Left ventricle myocardium inferior (tissue), 1 donor: ENCODE results near the gene MBD5. TPM values are rescaled to one million over a fixed set of nuclear protein-coding genes. Genes with fewer than 3 reads are reported as not detected.

Source experiments
- DNase-seq: peaks from one replicate; pipeline ENCODE4 v3.0.0-alpha.2; 2020
- H3K27ac ChIP-seq: fragments of 200-600 bp; replicated peaks from 2 replicates; pipeline ENCODE4 v1.8.0; 2021
- H3K27me3 ChIP-seq: fragments of 200-600 bp; 2 replicates; pipeline ENCODE4 v1.8.0; 2021; ENCODE audit warnings: low read depth
- H3K36me3 ChIP-seq: fragments of 200-600 bp; 2 replicates; pipeline ENCODE4 v1.8.0; 2021
- H3K4me1 ChIP-seq: fragments of 200-600 bp; 2 replicates; pipeline ENCODE4 v1.8.0; 2021
- H3K4me3 ChIP-seq: fragments of 200-600 bp; 2 replicates; pipeline ENCODE4 v1.8.0; 2021; ENCODE audit warnings: mild to moderate bottlenecking, moderate library complexity
- H3K9me3 ChIP-seq: fragments of 200-600 bp; replicated peaks from 2 replicates; pipeline ENCODE4 v1.8.0; 2021
- intact Hi-C: fragments of 100-400 bp; cut with micrococcal nuclease; formaldehyde crosslinking; loops from one replicate; pipeline ENCODE4 v1.11.0; 2022
- total RNA-seq: library from RNA; stranded (reverse); fragmentation: NEBNext Ultra II Directional; extraction: Animal tissue kit (Norgen Biotek cat#: 25700); gene quantifications from one replicate; pipeline ENCODE4 v1.2.1, GENCODE V29; 2021
- TF ChIP-seq, protein P1 (sequence below): fragments of 200-600 bp; IDR thresholded peaks from 2 replicates; pipeline ENCODE4 v1.8.0; 2021; ENCODE audit warnings: antibody characterized with exemption, mild to moderate bottlenecking, borderline replicate concordance
- donor health status: DM: no; HTN: yes; CAD: no; lungs with severe emphysema.

Gene MBD5
- total RNA-seq, 1 donor from 2014 or later, result 21.9 TPM

DNA sequence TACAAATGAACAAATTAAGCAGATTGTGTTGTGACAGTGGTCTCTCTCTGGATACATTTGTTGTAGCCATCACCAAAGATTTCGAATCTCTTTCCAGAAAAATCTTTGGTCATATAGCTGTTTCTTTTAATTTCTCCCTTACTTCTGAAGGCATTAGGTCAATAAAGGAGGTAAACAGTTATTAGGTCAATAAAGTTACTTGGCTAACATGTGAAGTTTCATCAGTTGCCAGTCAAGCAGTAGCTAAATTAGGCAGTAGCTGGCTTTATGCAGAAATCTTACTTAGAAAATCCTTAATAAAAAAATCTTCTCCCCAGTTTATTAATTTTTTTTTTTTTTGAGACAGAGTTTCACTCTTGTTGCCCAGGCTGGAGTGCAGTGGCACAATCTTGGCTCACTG, 115.5 kb downstream of the MBD5 start:
- TF ChIP-seq, protein P1, sequence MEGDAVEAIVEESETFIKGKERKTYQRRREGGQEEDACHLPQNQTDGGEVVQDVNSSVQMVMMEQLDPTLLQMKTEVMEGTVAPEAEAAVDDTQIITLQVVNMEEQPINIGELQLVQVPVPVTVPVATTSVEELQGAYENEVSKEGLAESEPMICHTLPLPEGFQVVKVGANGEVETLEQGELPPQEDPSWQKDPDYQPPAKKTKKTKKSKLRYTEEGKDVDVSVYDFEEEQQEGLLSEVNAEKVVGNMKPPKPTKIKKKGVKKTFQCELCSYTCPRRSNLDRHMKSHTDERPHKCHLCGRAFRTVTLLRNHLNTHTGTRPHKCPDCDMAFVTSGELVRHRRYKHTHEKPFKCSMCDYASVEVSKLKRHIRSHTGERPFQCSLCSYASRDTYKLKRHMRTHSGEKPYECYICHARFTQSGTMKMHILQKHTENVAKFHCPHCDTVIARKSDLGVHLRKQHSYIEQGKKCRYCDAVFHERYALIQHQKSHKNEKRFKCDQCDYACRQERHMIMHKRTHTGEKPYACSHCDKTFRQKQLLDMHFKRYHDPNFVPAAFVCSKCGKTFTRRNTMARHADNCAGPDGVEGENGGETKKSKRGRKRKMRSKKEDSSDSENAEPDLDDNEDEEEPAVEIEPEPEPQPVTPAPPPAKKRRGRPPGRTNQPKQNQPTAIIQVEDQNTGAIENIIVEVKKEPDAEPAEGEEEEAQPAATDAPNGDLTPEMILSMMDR, result no peak
- Histone ChIP-seq H3K4me1 (peaks cover 6% of the 10 kb centered on the region), H3K9me3 (no peaks in the 10 kb centered on the region), H3K4me3 (no peak overlapping the region), H3K27ac (no peak overlapping the region), H3K36me3 (no peaks in the 10 kb centered on the region), H3K27me3 (no peaks in the 10 kb centered on the region)
- intact Hi-C loops, result no loop called here
- no peak for DNase-seq

DNA sequence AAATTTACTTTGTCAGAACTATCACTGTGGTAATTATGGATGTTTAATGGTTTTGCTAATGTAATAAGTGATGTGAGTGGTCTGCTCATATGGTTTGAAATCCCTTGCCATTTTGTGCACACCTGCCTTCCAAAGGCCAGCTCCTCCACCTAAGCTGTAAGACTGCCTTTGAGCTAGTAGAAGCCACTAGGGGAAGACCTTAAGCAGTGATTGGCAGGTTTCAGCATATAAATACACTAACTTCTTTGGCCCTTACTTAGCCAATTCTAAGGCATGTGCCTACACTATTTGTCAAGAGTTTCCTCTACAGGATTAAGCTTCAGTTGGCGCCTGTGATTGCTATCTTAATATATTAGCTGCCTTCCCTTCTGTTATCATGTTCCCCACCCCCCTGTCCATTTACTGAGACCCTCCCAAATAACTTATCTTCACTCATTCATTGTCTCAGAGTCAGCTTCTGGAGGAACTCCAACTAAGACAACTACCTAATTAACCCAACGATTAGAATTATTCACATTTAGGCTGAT, 141.1 kb downstream of the MBD5 start:
- intact Hi-C loops, result no loop called here
- no peaks in the 10 kb centered on the region for H3K4me1 ChIP-seq
- no peak overlapping the region for H3K4me3 ChIP-seq
- H3K9me3 ChIP-seq, result no peaks in the 10 kb centered on the region
- no peaks in the 10 kb centered on the region for H3K36me3 ChIP-seq
- no peaks in the 10 kb centered on the region for H3K27me3 ChIP-seq
- TF ChIP-seq, protein P1, result no peak
- no peak overlapping the region for H3K27ac ChIP-seq
- no peak for DNase-seq

GRCh38 chr2:148162871-148163270, 142.0 kb downstream of the MBD5 start:
- Histone ChIP-seq H3K36me3 (no peaks in the 10 kb centered on the region), H3K4me3 (no peak overlapping the region), H3K27ac (no peak overlapping the region), H3K27me3 (no peaks in the 10 kb centered on the region), H3K9me3 (no peaks in the 10 kb centered on the region), H3K4me1 (no peaks in the 10 kb centered on the region)
- intact Hi-C loops, result no loop called here
- TF ChIP-seq, protein P1, result no peak
- DNase-seq, result no peak

DNA sequence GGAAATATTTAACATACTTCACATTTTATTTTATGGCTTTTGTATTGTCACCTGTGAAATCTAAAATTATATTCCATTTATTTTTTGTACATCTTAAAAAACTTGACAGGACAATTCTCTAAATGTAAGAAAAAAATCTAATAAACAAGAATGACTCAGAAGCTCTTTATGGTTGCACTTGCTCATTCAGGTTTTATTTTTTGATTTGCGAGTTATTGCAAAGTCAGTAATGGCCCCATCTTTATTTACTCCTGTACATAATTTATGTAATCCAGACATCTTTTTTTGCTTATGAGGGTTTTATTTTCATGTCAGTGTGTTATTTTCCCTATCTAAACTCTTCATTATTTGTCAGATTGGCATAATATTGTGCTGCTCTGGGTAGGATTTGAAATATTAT, 145.1 kb downstream of the MBD5 start:
- H3K4me3 ChIP-seq, result no peak overlapping the region
- TF ChIP-seq, protein P1, result no peak
- no peak for DNase-seq
- intact Hi-C loops, result no loop called here
- H3K9me3 ChIP-seq, result no peaks in the 10 kb centered on the region
- no peaks in the 10 kb centered on the region for H3K27me3 ChIP-seq
- H3K36me3 ChIP-seq, result no peaks in the 10 kb centered on the region
- H3K27ac ChIP-seq, result no peak overlapping the region
- no peaks in the 10 kb centered on the region for H3K4me1 ChIP-seq

DNA sequence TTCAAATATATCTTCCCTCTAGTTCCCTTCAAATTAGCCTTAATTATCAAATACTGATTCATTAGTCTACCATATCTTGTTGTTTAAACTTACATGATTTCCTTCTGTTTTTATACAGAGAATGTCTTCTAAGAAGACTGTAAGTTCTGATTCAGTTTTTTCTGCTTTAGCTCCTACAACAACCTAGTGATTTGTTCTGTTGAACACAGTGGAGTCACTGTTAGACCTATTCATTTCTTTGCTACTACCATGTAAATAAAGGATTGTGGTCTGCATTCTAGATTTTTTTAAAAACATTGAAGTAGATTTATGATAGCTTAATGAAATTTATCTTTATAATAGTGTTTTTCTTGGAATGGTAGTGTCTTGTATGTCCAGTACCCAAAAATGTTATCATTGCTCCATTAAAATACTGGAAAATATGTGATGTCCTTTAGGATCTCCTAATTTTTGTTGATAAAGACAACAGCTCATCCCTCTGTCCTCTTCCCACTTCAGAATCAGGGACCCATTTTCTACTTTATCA, 146.4 kb downstream of the MBD5 start:
- Histone ChIP-seq H3K36me3 (no peaks in the 10 kb centered on the region), H3K27me3 (no peaks in the 10 kb centered on the region), H3K4me1 (no peaks in the 10 kb centered on the region), H3K4me3 (no peak overlapping the region), H3K27ac (no peak overlapping the region), H3K9me3 (no peaks in the 10 kb centered on the region)
- intact Hi-C loops, result no loop called here
- TF ChIP-seq, protein P1, result no peak
- no peak for DNase-seq
